ENCODE data around the gene TMEM217.

TMEM217 gene

DNA sequence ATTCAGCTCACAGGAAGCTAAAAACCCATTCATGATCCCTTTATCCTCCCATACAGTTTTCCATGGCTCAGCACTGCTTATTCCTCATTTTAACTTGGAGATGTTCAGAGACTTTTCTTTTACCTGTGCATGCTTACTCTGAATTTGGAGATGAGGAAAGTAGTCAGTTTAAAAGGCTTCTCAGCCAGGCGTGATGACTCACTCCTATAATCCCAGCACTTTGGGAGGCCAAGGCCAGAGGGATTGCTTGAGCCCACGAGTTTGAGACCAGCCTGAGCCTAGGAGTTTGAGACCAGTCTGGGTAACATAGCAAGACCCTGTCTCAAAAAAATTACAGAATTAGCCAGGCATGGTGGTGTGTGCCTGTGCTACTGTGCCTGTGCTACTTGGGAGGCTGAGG, 30.3 kb upstream of the TMEM217 start:
- TF ChIP-seq FOXP2 (optimal IDR thresholded peaks at IDR 0.05; ENCODE audit: borderline replicate concordance, extremely low read depth, extremely low read length, insufficient read depth) = no peak
- no peak for TF ChIP-seq POLR2AphosphoS5 (IDR thresholded peaks at IDR 0.05; ENCODE audit: low read depth, low read length)
- no peak for TF ChIP-seq SIN3A (IDR thresholded peaks at IDR 0.05; ENCODE audit: borderline replicate concordance, insufficient read depth, low read length)
- no peak for TF ChIP-seq TAF1 (IDR thresholded peaks at IDR 0.05; ENCODE audit: borderline replicate concordance, insufficient read depth, low read length)
- TF ChIP-seq, protein P1, sequence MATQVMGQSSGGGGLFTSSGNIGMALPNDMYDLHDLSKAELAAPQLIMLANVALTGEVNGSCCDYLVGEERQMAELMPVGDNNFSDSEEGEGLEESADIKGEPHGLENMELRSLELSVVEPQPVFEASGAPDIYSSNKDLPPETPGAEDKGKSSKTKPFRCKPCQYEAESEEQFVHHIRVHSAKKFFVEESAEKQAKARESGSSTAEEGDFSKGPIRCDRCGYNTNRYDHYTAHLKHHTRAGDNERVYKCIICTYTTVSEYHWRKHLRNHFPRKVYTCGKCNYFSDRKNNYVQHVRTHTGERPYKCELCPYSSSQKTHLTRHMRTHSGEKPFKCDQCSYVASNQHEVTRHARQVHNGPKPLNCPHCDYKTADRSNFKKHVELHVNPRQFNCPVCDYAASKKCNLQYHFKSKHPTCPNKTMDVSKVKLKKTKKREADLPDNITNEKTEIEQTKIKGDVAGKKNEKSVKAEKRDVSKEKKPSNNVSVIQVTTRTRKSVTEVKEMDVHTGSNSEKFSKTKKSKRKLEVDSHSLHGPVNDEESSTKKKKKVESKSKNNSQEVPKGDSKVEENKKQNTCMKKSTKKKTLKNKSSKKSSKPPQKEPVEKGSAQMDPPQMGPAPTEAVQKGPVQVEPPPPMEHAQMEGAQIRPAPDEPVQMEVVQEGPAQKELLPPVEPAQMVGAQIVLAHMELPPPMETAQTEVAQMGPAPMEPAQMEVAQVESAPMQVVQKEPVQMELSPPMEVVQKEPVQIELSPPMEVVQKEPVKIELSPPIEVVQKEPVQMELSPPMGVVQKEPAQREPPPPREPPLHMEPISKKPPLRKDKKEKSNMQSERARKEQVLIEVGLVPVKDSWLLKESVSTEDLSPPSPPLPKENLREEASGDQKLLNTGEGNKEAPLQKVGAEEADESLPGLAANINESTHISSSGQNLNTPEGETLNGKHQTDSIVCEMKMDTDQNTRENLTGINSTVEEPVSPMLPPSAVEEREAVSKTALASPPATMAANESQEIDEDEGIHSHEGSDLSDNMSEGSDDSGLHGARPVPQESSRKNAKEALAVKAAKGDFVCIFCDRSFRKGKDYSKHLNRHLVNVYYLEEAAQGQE (IDR thresholded peaks at IDR 0.05; ENCODE audit: insufficient read depth in 1 of 2, low read depth in 2 of 2, low read length in 2 of 2) = no peak

DNA sequence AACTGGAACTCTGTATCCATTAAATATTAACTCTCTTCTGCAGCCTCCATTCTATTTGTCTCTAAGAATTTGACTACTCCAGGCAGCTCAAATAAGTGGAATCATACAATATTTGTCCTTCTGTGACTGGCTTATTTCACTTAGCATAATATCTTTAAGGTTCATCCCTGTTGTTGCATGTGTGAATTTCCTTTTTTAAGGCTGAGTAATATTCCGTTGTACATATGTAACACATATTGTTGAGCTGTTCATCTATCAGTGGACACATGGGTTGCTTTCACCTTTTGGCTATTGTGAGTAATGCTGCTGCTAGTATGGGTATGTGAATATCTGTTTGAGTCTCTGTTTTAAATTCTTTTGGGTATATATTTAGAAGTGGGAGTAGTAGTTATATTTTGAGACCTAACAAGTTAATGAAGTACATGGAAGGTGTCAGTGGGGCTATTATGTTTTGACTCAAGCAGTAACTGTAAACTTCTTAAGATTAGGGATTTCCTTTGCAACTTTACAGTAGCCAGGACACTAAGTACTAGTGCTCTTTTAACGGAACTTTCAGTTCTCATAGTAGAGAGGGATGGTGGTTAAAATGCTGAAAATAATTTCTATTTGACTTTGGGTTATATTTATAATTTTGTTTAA, 29.7 kb upstream of the TMEM217 start:
- no peak for TF ChIP-seq TAF1 (IDR thresholded peaks at IDR 0.05; ENCODE audit: borderline replicate concordance, insufficient read depth, low read length)
- no peak for TF ChIP-seq SIN3A (IDR thresholded peaks at IDR 0.05; ENCODE audit: borderline replicate concordance, insufficient read depth, low read length)
- TF ChIP-seq FOXP2 (optimal IDR thresholded peaks at IDR 0.05; ENCODE audit: borderline replicate concordance, extremely low read depth, extremely low read length, insufficient read depth) = no peak
- TF ChIP-seq, protein P1 (IDR thresholded peaks at IDR 0.05; ENCODE audit: insufficient read depth in 1 of 2, low read depth in 2 of 2, low read length in 2 of 2) = no peak
- TF ChIP-seq POLR2AphosphoS5 (IDR thresholded peaks at IDR 0.05; ENCODE audit: low read depth, low read length) = no peak

DNA sequence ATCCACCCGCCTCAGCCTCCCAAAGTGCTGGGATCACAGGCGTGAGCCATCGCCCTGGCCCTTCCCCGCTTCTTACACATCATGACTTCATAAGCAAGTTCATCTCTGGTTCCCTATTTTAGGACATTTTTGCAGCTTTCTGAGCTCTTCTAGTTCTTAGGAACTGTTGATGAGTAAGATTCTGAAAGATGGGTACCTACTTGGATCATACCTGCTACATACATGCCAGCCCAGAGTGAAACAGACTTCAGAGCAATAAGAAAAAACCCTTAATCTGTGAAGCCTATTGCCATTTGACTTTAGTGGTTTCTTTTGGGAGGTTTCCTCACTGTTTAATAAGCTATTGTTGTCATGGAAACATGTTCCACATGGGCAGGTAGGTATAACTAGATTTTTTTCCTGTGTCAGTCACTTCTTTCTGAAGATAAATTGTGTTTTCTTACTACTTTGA, 27.9 kb upstream of the TMEM217 start:
- no peak for TF ChIP-seq POLR2AphosphoS5 (IDR thresholded peaks at IDR 0.05; ENCODE audit: low read depth, low read length)
- TF ChIP-seq, protein P1 (IDR thresholded peaks at IDR 0.05; ENCODE audit: insufficient read depth in 1 of 2, low read depth in 2 of 2, low read length in 2 of 2) = no peak

DNA sequence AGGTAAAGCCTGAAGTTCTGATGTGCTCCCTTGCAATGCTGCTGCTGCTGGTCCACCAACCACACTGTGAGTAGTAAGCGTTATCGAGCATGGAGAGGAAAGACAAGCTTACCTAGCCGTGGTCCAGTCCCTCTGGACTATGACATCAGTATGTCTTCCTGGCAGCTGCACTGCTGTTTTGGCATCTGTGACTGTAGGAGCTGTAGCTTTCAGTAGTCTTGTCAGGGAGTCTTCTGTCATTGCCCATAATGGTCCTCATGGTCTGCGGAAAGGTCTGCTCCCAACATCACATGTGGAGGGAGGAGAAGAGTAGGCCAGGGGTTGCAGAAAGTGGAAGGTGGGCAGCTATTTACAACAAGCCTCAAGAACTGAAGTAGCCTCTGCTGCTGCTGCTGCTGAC, 26.8 kb upstream of the TMEM217 start:
- TF ChIP-seq POLR2AphosphoS5 (IDR thresholded peaks at IDR 0.05; ENCODE audit: low read depth, low read length) = no peak
- TF ChIP-seq, protein P1 (IDR thresholded peaks at IDR 0.05; ENCODE audit: insufficient read depth in 1 of 2, low read depth in 2 of 2, low read length in 2 of 2) = no peak
- no peak for TF ChIP-seq FOXP2 (optimal IDR thresholded peaks at IDR 0.05; ENCODE audit: borderline replicate concordance, extremely low read depth, extremely low read length, insufficient read depth)
- no peak for TF ChIP-seq SIN3A (IDR thresholded peaks at IDR 0.05; ENCODE audit: borderline replicate concordance, insufficient read depth, low read length)
- TF ChIP-seq TAF1 (IDR thresholded peaks at IDR 0.05; ENCODE audit: borderline replicate concordance, insufficient read depth, low read length) = no peak

DNA sequence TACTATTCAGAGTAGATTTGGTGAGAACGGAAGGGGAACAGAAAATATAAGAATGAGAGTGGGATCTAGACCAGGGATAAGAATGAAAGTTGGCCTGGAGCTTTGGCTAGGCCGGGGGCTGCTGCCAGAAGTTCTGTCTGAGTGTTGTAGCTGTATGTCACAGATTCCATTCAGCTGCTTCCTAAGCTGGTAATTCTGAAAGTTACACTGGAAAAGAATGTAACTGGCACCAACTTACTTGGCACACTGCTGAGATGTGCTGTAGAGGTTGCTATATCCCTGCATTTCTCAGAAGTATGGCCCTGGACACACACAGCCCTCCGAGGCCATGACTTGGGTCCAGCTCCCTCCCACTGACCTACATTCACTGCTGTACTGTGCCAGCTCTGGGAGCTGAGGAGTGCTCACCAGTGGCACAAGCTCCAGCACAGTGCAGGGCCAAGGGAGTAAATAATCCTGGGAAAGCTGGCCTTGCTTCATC, 25.8 kb upstream of the TMEM217 start:
- TF ChIP-seq POLR2AphosphoS5 (IDR thresholded peaks at IDR 0.05; ENCODE audit: low read depth, low read length) (no peak), TAF1 (IDR thresholded peaks at IDR 0.05; ENCODE audit: borderline replicate concordance, insufficient read depth, low read length) (no peak), FOXP2 (optimal IDR thresholded peaks at IDR 0.05; ENCODE audit: borderline replicate concordance, extremely low read depth, extremely low read length, insufficient read depth) (no peak), SIN3A (IDR thresholded peaks at IDR 0.05; ENCODE audit: borderline replicate concordance, insufficient read depth, low read length) (no peak)
- TF ChIP-seq, protein P1 (IDR thresholded peaks at IDR 0.05; ENCODE audit: insufficient read depth in 1 of 2, low read depth in 2 of 2, low read length in 2 of 2) = no peak
